ENCODE results near the gene CACNA1I.
A peak's percentile ranks its signal among the peaks of the same experiment; 100 is the strongest.

CACNA1I gene

GRCh38 chr22:39547587-39547947 is 23.0 kb upstream of the CACNA1I start:
- DNase-seq (ENCODE audit: low spot score) = no peak
- no peak for TF ChIP-seq CTCF (IDR thresholded peaks at IDR 0.05; ENCODE audit: borderline replicate concordance, control extremely low read depth, extremely low read depth, insufficient read depth, missing control alignments)
- in situ Hi-C loops (cut with MboI; ENCODE audit: low sequenced_read_pairs, unreplicated experiment) = loop anchor here (25.0 kb wide), 2 partner anchors 640 to 815 kb away; partner anchors contain the start of genes SGSM3 and TNRC6B

- TF ChIP-seq CTCF (IDR thresholded peaks at IDR 0.05; ENCODE audit: borderline replicate concordance, control extremely low read depth, extremely low read depth, insufficient read depth, missing control alignments) = no peak
- in situ Hi-C loops (cut with MboI; ENCODE audit: low sequenced_read_pairs, unreplicated experiment) = no loop called here
- DNase-seq (ENCODE audit: low spot score) = no peak
Measured at GRCh38 chr22:39553429-39553828, 17.1 kb upstream of the CACNA1I start.

- in situ Hi-C loops (cut with MboI; ENCODE audit: low sequenced_read_pairs, unreplicated experiment) = no loop called here
- no peak for TF ChIP-seq CTCF (IDR thresholded peaks at IDR 0.05; ENCODE audit: borderline replicate concordance, control extremely low read depth, extremely low read depth, insufficient read depth, missing control alignments)
- DNase-seq (ENCODE audit: low spot score) = no peak
Measured at GRCh38 chr22:39554151-39554550, 16.4 kb upstream of the CACNA1I start.

- in situ Hi-C loops (cut with MboI; ENCODE audit: low sequenced_read_pairs, unreplicated experiment) = no loop called here
- no peak for DNase-seq (ENCODE audit: low spot score)
- no peak for TF ChIP-seq CTCF (IDR thresholded peaks at IDR 0.05; ENCODE audit: borderline replicate concordance, control extremely low read depth, extremely low read depth, insufficient read depth, missing control alignments)
Measured at GRCh38 chr22:39556970-39557841, 13.3 kb upstream of the CACNA1I start.

GRCh38 chr22:39558254-39558727 is 12.3 kb upstream of the CACNA1I start:
- TF ChIP-seq CTCF (IDR thresholded peaks at IDR 0.05; ENCODE audit: borderline replicate concordance, control extremely low read depth, extremely low read depth, insufficient read depth, missing control alignments) = no peak
- DNase-seq (ENCODE audit: low spot score) = no peak
- in situ Hi-C loops (cut with MboI; ENCODE audit: low sequenced_read_pairs, unreplicated experiment) = no loop called here

- no peak for TF ChIP-seq CTCF (IDR thresholded peaks at IDR 0.05; ENCODE audit: borderline replicate concordance, control extremely low read depth, extremely low read depth, insufficient read depth, missing control alignments)
- in situ Hi-C loops (cut with MboI; ENCODE audit: low sequenced_read_pairs, unreplicated experiment) = no loop called here
Measured at GRCh38 chr22:39558950-39559349, 11.6 kb upstream of the CACNA1I start.

More at GRCh38 chr22:39558950-39559349, 11.6 kb upstream of the CACNA1I start:
- DNase-seq (ENCODE audit: low spot score) = peak; percentile 37
